Astrocyte (in vitro differentiated cells and primary cell): ENCODE data around the gene ZFP36L2. TPM values are rescaled to one million over a fixed set of nuclear protein-coding genes. Genes with fewer than 3 reads are reported as not detected.
A peak's percentile ranks its signal among the peaks of the same experiment; 100 is the strongest.

ENCODE experiments used
- DNase-seq: peaks from one replicate; pipeline ENCODE4 v3.0.0-alpha.2; 2010; ENCODE audit warnings: low read depth
- FAIRE-seq: peaks from 2 replicates; lab custom pipeline; 2011; peaks lifted over from hg19 to GRCh38; lab: Jason Lieb, UNC
- H2AFZ ChIP-seq: 2 replicates; pipeline ENCODE4 v1.6.0; 2012; ENCODE audit warnings: low read depth, low read length, inconsistent platforms
- H3K27ac ChIP-seq: 2 replicates; pipeline ENCODE4 v1.5.1; 2011; ENCODE audit warnings: low read depth, low read length, inconsistent platforms
- H3K27me3 ChIP-seq: 2 replicates; pipeline ENCODE4 v1.6.0; 2011; ENCODE audit warnings: low read length, inconsistent platforms; ENCODE audit not compliant: insufficient read depth
- H3K36me3 ChIP-seq: 2 replicates; pipeline ENCODE4 v1.5.1; 2011; ENCODE audit warnings: low read length, inconsistent platforms; ENCODE audit not compliant: insufficient read depth
- H3K4me1 ChIP-seq: 2 replicates; pipeline ENCODE4 v1.5.1; 2011; ENCODE audit warnings: low read length, inconsistent platforms; ENCODE audit not compliant: insufficient read depth
- H3K4me2 ChIP-seq: 2 replicates; pipeline ENCODE4 v1.6.0; 2012; ENCODE audit warnings: low read length, inconsistent platforms
- H3K4me3 ChIP-seq: 2 replicates; pipeline ENCODE4 v1.5.1; 2011; ENCODE audit warnings: low read depth, mild to moderate bottlenecking, low read length, inconsistent platforms; ENCODE audit not compliant: insufficient read depth
- H3K79me2 ChIP-seq: 2 replicates; pipeline ENCODE4 v1.6.0; 2012; ENCODE audit warnings: mild to moderate bottlenecking, low read length, inconsistent platforms; ENCODE audit not compliant: insufficient read depth
- H3K9ac ChIP-seq: 2 replicates; pipeline ENCODE4 v1.6.0; 2012; ENCODE audit warnings: mild to moderate bottlenecking, low read length, inconsistent platforms
- H3K9me3 ChIP-seq: 2 replicates; pipeline ENCODE4 v1.5.1; 2012; ENCODE audit warnings: low read depth, mild to moderate bottlenecking, low read length, inconsistent platforms; ENCODE audit not compliant: insufficient read depth
- H4K20me1 ChIP-seq: 2 replicates; pipeline ENCODE4 v1.6.0; 2012; ENCODE audit warnings: low read length, inconsistent platforms; ENCODE audit not compliant: insufficient read depth
- H3K27ac Mint-ChIP-seq: one replicate; pipeline ENCODE4 v1.8.0; 2021; ENCODE audit warnings: mild to moderate bottlenecking, mixed read lengths; ENCODE audit not compliant: unreplicated experiment
- H3K27me3 Mint-ChIP-seq: one replicate; pipeline ENCODE4 v1.8.0; 2021; ENCODE audit warnings: low read depth, mixed read lengths; ENCODE audit not compliant: unreplicated experiment
- H3K36me3 Mint-ChIP-seq: one replicate; pipeline ENCODE4 v1.8.0; 2021; ENCODE audit warnings: low read depth, mixed read lengths; ENCODE audit not compliant: unreplicated experiment
- H3K4me1 Mint-ChIP-seq: one replicate; pipeline ENCODE4 v1.8.0; 2021; ENCODE audit warnings: low read depth, mixed read lengths; ENCODE audit not compliant: unreplicated experiment
- H3K4me3 Mint-ChIP-seq: one replicate; pipeline ENCODE4 v1.8.0; 2021; ENCODE audit warnings: mild to moderate bottlenecking, moderate library complexity, mixed read lengths; ENCODE audit not compliant: unreplicated experiment
- H3K9me3 Mint-ChIP-seq: one replicate; pipeline ENCODE4 v1.8.0; 2021; ENCODE audit warnings: mild to moderate bottlenecking, mixed read lengths; ENCODE audit not compliant: unreplicated experiment
- CTCF ChIP-seq: IDR thresholded peaks from 2 replicates; pipeline ENCODE4 v1.5.1; 2011; ENCODE audit warnings: low read depth, mild to moderate bottlenecking, inconsistent platforms, low read length, moderate library complexity; ENCODE audit not compliant: insufficient read depth
- EZH2 ChIP-seq: IDR thresholded peaks from 2 replicates; pipeline ENCODE4 v1.6.1; 2012; ENCODE audit warnings: mild to moderate bottlenecking, low read length, inconsistent platforms; ENCODE audit not compliant: insufficient read depth
- total RNA-seq: library from RNA; stranded (reverse); gene quantifications from 2 replicates; pipeline ENCODE4 v1.2.1, GENCODE V29; 2021

Gene ZFP36L2
- total RNA-seq, 1 donor from 2014 or later: 49.5 TPM

GRCh38 chr2:43212216-43212835 is 14.1 kb downstream of the ZFP36L2 start:
- Histone ChIP-seq H3K9me3 (no peaks in the 10 kb centered on the region), H3K4me2 (no peak overlapping the region), H3K79me2 (no peaks in the 10 kb centered on the region), H3K27me3 (no peaks in the 10 kb centered on the region), H4K20me1 (no peaks in the 10 kb centered on the region), H3K27ac (no peak overlapping the region), H3K9ac (no peak overlapping the region), H3K4me3 (no peak overlapping the region), H2AFZ (no peak overlapping the region), H3K36me3 (no peaks in the 10 kb centered on the region), H3K4me1 (no peaks in the 10 kb centered on the region)
- H3K9me3 Mint-ChIP-seq: no peaks in the 10 kb centered on the region
- no peaks in the 10 kb centered on the region for H3K36me3 Mint-ChIP-seq
- DNase-seq (no peak), FAIRE-seq (no peak)
- peaks cover 15% of the 10 kb centered on the region for H3K27me3 Mint-ChIP-seq
- no peak overlapping the region for H3K4me3 Mint-ChIP-seq
- peak overlapping the region; percentile 41 for H3K27ac Mint-ChIP-seq
- H3K4me1 Mint-ChIP-seq: peaks cover 2% of the 10 kb centered on the region
- no peak for TF ChIP-seq CTCF
- TF ChIP-seq EZH2: no peak

GRCh38 chr2:43210467-43211303 is 15.7 kb downstream of the ZFP36L2 start:
- H3K4me2 ChIP-seq: no peak overlapping the region
- H3K9me3 ChIP-seq: no peaks in the 10 kb centered on the region
- Mint-ChIP-seq H3K9me3 (no peaks in the 10 kb centered on the region), H3K4me1 (peaks cover 2% of the 10 kb centered on the region), H3K36me3 (no peaks in the 10 kb centered on the region), H3K27me3 (peaks cover 26% of the 10 kb centered on the region), H3K27ac (no peak overlapping the region), H3K4me3 (no peak overlapping the region)
- no peak overlapping the region for H3K4me3 ChIP-seq
- DNase-seq: no peak
- no peak for FAIRE-seq
- H3K4me1 ChIP-seq: no peaks in the 10 kb centered on the region
- no peaks in the 10 kb centered on the region for H3K36me3 ChIP-seq
- no peak for TF ChIP-seq EZH2
- no peak for TF ChIP-seq CTCF
- H3K79me2 ChIP-seq: no peaks in the 10 kb centered on the region
- no peak overlapping the region for H3K9ac ChIP-seq
- H3K27ac ChIP-seq: no peak overlapping the region
- no peaks in the 10 kb centered on the region for H4K20me1 ChIP-seq
- H3K27me3 ChIP-seq: no peaks in the 10 kb centered on the region
- no peak overlapping the region for H2AFZ ChIP-seq

GRCh38 chr2:43210125-43210466 is 16.3 kb downstream of the ZFP36L2 start:
- H3K9ac ChIP-seq: no peak overlapping the region
- H3K4me3 ChIP-seq: no peak overlapping the region
- H3K36me3 Mint-ChIP-seq: no peaks in the 10 kb centered on the region
- no peak overlapping the region for H2AFZ ChIP-seq
- no peaks in the 10 kb centered on the region for H3K4me1 ChIP-seq
- H3K27me3 ChIP-seq: no peaks in the 10 kb centered on the region
- FAIRE-seq (no peak), DNase-seq (no peak)
- H3K4me3 Mint-ChIP-seq: peak overlapping the region; percentile 21
- no peaks in the 10 kb centered on the region for H3K9me3 Mint-ChIP-seq
- peaks cover 26% of the 10 kb centered on the region for H3K27me3 Mint-ChIP-seq
- no peaks in the 10 kb centered on the region for H3K79me2 ChIP-seq
- H3K36me3 ChIP-seq: no peaks in the 10 kb centered on the region
- H4K20me1 ChIP-seq: no peaks in the 10 kb centered on the region
- no peak overlapping the region for H3K27ac ChIP-seq
- H3K4me1 Mint-ChIP-seq: peaks cover 2% of the 10 kb centered on the region
- no peak overlapping the region for H3K4me2 ChIP-seq
- H3K27ac Mint-ChIP-seq: no peak overlapping the region
- H3K9me3 ChIP-seq: no peaks in the 10 kb centered on the region
- no peak for TF ChIP-seq CTCF
- TF ChIP-seq EZH2: no peak
